Heart left ventricle (tissue), 13 donors: ENCODE results near the gene BPHL.

Source experiments
- POLR2A ChIP-seq, 2 donors: fragments of 450-650 bp; IDR thresholded peaks; one replicate each; pipeline ENCODE4 v1.6.1; 2017; ENCODE audit warnings: antibody characterized with exemption in 2 of 2, mild to moderate bottlenecking in 2 of 2, moderate library complexity in 2 of 2
- TF ChIP-seq, protein P1 (sequence below), 12 donors: fragments of 200-600 bp; sonication (generic) in 4 of 12; IDR thresholded peaks; one replicate each; pipeline versions ENCODE4 v1.5.0 to v1.8.0; 2018 to 2022; ENCODE audit warnings: antibody characterized with exemption in 12 of 12, mild to moderate bottlenecking in 5 of 12
- donor health status: ischemic (EF 13 %, LVEDD 7.1; RV severe dilation, severe dysfunction).
- donor health status: DM: no; HTN: yes; CAD: no.
- donor health status: DM: no; HTN: no; CAD: no.
- donor health status: ischemic (EF 25% LVEDD 6.9; RV normal size, moderate dysfunction).
- donor health status: ischemic (EF 25% LVEDD 5.7; RV mildly dilated, moderate dysfunction).
- donor health status: ischemic (EF 35%, LVEDD 5.7; RV mildly dilated, moderate dysfunction).
- donor health status: nonischemic (EF 11% LVEDD 7.7; RV severe dilation, severe dysfunction).
- donor health status: DM: yes; HTN: yes; CAD: no.
- donor health status: PGD.
- donor health status: ischemic (EF 29% LVEDD 5.4; RV normal size, mild dysfunction).
- donor health status: nonischemic (EF 23%, LVEDD 6.1; RV moderate dilation, normal function).

- TF ChIP-seq, protein P1, sequence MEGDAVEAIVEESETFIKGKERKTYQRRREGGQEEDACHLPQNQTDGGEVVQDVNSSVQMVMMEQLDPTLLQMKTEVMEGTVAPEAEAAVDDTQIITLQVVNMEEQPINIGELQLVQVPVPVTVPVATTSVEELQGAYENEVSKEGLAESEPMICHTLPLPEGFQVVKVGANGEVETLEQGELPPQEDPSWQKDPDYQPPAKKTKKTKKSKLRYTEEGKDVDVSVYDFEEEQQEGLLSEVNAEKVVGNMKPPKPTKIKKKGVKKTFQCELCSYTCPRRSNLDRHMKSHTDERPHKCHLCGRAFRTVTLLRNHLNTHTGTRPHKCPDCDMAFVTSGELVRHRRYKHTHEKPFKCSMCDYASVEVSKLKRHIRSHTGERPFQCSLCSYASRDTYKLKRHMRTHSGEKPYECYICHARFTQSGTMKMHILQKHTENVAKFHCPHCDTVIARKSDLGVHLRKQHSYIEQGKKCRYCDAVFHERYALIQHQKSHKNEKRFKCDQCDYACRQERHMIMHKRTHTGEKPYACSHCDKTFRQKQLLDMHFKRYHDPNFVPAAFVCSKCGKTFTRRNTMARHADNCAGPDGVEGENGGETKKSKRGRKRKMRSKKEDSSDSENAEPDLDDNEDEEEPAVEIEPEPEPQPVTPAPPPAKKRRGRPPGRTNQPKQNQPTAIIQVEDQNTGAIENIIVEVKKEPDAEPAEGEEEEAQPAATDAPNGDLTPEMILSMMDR (IDR thresholded peaks at IDR 0.05) = no peak
- no peak for TF ChIP-seq POLR2A (IDR thresholded peaks at IDR 0.05)
These were observed 36.6 kb upstream of the BPHL start for GRCh38 chr6:3081960-3082359.
